Measurements from ENCODE around the gene TTLL11.

The TTLL11 gene, protein sequence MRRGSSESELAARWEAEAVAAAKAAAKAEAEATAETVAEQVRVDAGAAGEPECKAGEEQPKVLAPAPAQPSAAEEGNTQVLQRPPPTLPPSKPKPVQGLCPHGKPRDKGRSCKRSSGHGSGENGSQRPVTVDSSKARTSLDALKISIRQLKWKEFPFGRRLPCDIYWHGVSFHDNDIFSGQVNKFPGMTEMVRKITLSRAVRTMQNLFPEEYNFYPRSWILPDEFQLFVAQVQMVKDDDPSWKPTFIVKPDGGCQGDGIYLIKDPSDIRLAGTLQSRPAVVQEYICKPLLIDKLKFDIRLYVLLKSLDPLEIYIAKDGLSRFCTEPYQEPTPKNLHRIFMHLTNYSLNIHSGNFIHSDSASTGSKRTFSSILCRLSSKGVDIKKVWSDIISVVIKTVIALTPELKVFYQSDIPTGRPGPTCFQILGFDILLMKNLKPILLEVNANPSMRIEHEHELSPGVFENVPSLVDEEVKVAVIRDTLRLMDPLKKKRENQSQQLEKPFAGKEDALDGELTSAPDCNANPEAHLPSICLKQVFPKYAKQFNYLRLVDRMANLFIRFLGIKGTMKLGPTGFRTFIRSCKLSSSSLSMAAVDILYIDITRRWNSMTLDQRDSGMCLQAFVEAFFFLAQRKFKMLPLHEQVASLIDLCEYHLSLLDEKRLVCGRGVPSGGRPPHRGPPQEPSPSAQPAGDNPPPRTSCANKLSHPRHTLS

DNA sequence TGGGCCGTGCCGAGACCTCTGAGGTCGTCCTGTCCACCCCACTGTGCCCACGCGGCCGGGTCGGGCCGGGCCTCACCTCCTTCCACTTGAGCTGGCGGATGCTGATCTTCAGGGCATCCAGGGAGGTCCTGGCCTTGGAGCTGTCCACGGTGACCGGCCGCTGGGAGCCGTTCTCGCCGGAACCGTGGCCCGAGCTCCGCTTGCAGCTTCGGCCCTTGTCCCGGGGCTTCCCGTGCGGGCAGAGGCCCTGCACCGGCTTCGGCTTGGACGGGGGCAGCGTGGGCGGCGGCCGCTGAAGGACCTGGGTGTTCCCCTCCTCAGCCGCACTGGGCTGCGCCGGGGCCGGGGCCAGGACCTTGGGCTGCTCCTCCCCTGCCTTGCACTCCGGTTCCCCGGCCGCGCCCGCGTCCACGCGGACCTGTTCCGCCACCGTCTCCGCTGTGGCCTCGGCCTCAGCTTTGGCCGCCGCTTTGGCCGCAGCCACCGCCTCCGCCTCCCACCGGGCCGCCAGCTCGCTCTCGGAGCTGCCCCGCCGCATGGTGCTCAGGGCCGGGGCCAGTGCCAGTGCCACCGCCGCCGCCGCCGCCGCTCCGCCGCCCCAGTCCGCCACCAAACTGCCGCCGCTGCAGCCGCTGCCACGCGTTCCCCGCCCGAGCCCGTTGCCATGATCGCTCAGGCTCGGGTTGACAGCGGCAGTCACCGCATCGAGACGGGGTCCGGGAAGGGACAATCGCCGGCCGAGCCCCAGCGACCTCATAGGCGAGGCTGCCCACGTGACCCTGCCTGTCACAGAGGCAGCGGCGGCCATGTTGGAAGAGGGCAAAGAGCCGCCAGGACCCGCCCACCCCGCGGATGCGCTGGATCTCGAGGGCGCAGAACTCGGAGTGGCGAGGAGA lies at the start of gene TTLL11:
Gene TTLL11 (minus strand): TSS at position 698 of the 896 bp plus-strand sequence. CDS start 160 bp downstream, at position 538.
- DNase-seq = peak; percentile 86 to 96 (median 95)

DNA sequence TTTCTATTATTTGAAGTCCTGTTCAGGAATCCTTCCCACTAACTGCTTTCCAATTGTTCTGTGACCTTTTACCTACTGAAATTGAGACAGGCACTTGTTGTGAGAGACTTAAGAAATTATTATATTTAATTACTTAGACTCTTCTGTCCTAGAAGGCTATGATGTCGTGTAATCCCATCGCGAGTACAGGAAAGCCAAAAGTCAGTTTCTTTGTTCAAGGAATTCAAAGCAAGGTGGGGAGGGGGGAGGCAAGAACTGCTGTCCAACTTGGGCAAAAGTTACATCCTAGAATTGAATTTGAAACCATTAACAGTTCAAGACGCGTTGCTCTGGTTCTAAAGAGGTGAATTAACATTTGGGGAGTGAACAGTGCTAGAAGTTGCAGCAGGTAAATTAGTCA lies 48.6 kb upstream of the TTLL11 start:
- no peak for DNase-seq

DNA sequence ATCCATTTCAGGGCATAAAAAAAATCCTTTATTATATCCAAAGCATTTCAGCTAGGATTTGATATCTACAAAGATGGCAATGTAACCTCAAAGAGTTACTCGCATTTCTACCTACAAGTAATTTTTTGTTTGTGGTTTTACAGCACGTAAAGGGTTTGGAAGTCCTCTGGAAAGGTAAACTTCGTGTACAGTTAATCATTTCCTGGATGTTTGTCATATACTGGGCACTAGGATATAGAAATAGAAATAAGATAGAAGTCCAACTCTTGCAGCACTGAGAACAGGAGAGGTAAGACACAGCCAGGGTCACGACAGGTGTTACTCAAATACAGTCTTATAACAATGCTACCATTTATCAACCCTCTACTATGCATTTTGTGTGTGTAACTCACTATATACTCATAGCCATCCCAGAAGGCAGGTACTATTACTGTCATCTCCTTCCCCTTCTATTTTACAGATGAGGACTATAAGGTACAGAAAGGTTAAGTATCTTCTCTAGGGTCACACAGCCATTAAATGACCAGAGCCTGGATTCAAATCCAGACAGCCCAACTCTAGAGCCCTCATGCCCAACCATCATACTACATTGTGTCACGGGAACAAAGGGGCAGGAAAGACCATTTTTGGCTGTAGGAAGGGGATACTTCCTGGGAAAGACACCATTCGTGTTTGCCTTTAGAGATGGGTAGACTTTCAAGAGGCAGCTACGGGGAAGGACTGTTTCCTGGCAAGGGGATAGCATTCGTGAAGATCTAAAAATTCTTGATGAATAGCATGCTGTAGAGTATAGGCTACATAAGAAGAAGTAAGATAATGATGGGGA lies 47.5 kb upstream of the TTLL11 start:
- no peak for DNase-seq

DNA sequence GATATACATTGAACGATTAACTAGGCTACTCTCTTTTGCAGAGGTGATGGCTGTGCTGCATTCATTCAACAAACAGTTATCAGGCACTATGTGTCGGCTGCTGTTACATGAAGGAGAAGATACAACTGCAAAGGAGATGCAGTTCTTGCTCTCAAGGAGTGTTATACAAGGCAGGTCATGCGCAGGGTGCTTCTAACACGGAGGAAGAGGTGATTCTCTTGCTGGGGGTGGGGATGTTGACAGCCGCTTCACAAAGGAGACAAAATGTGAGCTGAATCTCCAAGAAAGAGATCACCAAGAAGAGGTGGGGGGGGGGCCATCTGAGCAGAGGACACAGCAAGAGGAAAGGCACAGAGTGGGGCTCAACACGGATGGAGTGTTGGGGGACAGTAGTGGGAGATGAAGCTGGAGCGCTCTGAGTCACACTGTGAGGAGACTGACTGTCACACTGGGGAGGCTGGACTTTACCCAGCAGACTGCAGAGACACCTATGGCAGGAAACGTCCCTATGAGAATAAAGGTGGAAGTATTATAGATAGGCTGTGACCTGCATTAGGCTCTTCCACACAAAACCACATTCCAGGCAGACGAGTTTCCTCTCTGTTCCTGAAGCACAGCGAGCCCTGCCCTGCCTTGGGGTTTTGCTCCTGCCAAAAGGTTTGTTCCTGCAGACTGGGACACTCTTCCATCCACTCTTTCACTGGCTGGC lies 45.6 kb upstream of the TTLL11 start:
- DNase-seq = no peak

DNA sequence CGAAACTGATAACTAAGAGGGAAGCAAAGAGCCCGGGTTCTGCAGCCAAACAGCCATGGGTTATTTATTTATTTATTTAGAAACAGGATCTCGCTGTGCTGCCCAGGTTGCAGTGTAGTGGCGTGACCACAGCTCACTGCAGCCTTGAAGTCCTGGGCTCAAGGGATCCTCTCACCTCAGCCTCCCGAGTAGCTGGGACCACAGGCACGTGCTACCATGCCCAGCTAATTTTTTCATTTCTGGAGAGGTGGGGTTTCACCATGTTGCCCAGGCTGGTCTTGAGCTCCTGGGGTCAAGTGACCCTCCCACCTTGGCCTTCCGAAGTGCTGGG lies 42.4 kb upstream of the TTLL11 start:
- DNase-seq = no peak

DNA sequence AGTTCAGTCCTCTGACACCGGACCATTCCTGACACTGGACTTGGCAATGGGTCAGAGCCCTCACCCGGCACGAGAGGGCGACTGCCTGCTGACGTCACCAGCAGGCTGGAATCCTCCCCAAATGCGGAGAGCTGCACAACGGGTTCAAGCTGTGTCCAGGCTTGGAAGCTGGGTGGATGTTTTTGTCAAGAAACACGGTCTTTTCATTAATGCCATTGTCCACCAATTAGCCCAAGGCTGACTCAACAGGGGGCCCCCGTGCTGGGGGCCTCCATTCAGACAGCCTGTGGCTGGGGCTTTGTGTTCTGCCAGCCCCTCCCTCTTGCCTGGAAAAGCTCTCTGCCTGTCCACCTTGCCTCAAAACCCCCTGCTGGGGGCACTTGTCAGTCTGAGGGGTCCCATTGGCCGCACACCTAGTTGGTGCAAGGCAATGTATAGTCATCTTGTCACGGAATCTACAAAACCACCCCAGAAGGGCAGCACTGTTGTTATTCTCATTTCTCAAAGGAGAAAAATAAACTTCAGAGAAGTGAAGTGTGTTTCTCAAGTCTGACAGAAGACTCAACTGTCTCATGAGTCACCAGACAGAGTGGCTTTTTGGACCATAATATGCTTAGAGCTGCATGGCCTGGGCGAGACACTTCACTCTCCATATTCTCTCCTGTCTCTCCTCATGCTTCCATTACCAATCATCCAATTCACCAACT lies 41.9 kb upstream of the TTLL11 start:
- peak in 1 of 3 experiments; percentile 48 for DNase-seq

DNA sequence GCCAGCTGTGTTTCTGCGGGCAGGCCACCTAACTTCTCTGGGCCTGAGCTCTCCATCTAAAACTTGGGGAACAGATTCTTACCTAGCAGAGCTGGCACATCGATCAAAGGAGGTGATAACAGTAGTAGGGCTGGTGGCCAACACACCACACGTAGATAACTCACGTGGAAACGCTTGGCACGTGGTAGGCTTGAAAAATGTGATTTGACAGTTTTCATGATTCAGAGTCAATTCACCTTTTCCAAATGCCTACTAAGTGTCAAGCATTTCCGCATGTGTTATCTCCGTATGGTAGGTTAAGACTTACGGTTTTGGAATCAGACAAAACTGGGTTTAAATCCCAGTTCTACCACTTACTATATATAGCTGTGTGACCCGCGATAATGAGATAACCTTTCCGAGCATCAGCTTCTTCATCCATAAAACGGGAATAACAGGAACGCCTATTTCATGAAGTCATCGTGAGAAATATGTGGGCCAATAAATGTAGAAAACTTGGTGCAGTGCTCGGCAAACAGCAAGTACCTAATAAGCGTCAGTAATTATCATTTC lies 41.0 kb upstream of the TTLL11 start:
- no peak for DNase-seq

DNA sequence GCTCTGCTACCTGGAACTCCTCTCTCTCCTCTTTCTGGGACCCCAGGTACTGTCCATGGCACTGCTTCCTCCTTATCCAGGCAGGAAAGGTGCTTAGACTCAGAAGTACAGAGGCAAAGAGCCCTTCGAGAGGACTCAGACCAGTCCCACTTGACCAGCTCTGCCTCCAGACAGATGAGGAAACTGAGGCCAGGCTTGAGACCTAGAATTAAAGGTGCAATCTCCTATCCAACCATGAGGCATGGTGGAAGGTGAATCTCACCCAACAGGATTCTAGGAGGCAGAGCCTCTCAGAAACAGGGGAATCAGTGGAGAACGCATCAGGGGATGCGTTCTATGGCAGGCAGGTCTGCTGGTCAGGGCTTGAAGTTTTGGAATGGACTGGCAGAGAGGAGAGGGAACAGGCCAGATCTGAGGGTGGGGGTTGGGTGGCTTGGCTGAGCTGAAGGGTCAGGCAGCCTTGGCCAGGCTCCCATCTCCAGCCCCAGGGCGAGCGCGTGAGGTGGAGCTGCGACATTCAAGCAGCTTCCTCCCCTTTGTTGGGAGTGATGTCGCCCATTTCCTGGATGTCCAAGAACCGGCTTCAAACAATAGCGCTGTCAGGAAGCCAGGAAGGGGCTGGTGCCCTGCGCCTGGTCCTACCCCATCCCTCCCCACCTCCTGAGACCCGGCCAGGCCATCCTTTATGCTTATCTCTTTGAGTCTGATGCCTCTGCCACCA lies 40.3 kb upstream of the TTLL11 start:
- no peak for DNase-seq

DNA sequence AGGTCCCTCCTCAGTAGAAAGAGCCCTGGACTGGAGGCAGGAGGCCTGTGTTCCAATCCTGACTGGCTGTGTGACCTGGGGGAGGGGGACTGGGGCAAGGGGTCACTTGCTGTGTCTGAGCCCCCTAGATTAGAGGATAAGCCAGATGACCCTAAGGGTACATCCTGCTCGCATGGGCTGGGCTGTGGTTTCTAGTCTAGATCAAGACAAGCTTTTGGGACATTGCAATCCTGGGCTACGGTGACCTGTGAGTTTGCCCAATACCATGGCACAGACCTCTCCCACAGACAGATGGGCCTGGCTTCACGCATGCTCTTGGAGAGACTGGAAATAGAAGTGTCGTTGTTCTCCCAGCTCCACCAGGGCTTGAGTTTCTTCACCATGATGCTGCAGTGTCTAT lies 39.4 kb upstream of the TTLL11 start:
- no peak for DNase-seq

DNA sequence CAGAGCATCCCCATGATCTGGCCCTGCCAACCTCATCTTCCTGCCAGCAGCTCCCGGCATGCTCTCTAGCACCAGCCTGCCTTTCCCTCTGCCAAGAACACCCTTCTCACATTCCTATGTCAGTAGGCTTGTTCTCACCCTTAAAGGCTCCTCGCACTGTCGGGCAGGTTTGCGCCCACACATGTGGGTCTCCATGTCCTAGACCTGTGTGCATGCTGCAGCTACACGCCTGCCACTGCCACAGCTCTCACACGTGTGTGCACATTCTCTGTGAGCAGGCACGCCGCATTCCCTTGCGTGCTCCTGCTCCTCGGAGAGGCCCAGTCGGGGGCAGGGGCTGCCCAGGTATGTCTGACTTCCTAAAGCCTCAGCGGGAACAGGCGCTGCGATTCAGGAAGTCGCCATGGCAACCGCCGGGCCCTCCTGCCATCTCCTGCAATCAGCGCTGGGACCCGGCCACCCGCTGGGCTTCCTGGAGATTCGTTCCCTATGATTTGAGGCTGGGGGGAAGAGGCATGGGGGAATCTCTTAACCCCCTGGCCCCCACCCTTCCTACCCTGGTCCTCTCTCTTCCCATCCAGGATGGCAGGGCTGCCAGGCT lies 38.4 kb upstream of the TTLL11 start:
- peak in 2 of 3 experiments; percentile 74 to 89 for DNase-seq

DNA sequence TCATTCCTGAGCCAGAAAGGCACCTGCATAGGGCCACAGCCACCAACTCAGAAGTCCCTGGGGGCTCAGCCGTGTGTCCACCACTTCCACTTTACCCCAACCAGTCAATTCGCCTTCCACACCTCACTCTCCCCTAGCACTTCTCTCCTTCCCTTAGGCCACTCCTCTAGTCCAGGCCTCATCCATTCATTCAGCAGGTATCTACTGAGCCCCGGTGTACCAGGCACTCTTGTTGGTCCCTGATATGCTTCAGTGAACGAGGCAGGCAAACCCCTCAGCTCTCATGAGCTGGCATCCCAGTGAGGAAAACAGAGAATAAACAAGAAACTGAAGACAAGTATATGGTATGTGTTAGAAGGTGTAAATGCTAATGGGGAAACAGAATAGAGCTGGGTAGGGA lies 37.7 kb upstream of the TTLL11 start:
- DNase-seq = peak in 1 of 3 experiments; percentile 3

DNA sequence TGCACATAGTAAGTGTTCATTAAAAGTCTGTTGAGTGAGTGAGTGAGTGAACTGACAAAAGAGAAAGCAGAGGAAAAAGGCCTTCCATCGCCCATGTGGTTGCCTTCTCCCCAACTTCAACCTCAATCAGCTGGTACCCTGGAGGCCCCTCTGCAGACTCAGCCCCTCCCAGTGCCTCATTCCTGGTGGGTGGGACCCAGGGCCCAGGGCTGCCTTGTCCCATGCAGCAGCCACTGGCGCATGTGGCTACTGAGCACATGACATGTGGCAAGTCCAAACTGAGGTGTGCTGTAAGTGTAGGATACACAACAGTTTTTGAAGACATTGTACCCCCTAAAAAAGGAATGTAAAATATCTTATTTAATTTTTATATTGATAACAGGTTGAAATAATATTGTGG lies 36.9 kb upstream of the TTLL11 start:
- DNase-seq = no peak

DNA sequence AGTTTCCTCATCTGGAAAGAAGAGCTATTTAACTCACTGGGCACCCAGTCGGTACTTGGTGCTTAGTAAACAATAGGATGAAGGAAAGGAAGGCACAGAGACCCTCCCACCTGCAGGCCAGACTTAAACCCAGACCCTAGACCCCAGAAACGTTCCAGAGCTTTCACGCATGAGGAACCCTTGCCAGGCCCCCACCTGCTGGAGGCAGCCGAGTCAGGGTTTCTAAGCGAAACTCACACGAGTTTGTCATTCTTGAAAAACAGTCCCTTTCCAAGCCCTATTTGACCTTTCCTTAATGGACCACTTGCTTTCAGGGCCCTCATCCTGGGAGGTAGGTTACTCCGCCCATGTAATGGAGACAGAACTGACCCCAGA lies 35.8 kb upstream of the TTLL11 start:
- no peak for DNase-seq

DNA sequence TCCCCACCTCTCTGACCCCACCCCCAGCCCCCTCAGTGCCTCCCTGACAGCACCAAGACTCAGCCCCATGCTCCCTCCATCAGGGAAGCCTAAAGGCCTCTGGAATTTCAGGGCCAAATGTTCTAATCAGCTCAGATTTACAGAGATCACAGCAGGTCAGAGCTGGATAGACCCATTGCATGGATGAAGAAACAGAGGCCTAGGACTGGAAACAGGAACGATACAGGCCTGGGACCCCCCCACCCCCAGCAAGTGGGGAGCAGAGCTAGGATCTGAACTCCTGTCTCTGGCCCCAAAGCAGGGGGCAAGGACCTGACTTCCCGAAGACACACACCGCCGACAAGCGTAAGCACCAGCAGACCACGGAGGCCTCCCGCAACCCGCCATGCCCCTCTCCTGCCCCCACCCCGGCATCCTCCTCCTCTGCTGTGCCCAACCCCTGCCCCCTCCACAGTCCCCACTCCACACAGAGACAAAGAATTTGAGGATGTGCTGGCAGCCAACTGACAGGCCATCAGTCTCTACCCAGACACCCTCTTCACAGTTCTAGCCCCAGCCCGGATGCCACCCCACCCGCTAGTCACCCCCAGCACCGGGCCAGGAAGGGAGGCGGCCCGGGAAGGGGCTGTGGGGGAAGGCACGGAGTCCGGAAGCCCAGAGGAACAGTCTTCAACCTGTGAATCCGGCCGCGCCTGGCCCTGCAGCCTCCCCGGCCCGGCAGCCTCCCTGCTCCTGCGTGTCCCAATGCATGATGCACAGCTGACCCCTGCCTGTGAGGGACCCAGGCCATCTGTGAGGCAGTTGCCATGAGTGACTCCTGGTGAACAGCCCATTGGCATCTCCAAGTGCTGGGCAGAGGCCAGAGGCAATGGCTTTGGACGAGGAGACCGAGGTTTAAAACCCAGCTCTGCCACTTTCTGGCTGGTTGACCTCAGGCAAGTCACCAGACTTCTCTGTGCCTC lies 35.2 kb upstream of the TTLL11 start:
- DNase-seq = no peak

DNA sequence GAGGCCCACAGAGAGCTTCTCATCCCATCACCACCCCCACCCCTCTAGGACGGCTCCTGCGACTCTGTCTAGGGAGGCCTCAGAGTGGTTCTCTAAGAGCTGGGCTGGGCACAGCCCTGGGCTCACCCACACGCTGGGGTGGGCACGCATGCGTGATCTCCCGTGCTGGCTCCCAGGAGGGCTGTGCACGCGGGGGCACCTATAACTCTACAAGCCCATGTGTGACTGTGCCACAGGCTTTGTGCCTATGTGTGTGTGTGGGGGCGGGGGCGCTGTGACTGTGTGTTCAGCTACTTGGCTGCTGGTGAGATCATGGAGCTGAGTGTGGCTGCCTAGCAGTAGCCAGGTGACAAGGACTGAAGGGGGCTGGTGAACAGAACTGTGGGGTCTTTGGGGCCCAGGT lies 34.3 kb upstream of the TTLL11 start:
- DNase-seq = no peak

DNA sequence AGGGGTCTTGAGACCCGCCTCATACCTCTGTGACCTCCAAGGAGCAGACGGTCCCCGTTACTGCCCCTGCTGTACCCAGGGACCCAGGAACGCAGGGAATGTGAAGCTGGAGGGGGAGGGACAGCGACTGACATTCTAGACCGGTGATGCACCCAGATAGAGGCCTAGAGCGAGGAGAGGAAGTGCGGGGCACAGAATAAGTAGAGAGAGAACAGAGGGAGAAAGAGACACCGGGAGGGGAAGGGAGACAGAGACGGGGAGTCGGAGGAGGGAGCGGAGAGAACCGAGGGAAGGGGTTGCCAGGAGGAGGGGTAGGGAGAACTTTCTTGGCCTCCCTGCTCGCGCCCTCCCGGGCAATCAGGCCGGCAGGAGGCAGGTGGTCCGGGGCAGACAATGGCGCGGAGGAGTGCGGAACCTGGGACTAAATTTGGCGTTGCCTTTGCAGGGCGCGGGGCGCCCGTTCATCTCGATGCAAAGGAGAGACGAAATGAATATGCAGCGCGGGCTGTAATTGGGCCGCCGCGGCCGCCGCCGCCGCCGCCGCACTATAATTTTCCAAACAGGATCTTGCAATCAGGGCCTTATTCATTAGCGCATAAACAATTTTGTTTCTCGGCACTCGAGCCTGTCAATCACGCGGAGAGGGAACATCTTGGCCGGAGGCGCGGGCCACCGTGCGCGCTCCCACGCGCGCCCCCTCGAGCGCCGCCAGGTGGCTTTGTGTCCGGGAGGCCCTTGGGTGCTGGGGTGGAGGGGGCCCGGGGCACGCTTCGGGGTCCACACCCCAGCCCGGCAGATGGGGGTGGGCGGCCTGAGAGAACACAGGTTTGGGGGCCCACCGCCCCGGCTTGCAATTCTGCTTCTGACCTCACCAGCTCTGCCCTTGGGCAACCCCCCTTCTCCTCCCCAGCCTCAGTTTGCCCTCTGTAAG lies 33.5 kb upstream of the TTLL11 start:
- peak in 2 of 3 experiments; percentile 24 to 61 for DNase-seq

Data from NCI-H1417 (cell line).